GM18498 (cell line): ENCODE data around the gene TNKS1BP1.

Source experiments
- ATAC-seq: cut with Tn5 transposase; IDR thresholded peaks from one replicate; pipeline ENCODE4 v1.9.1; 2021; ENCODE audit warnings: mild to moderate bottlenecking, moderate library complexity; ENCODE audit not compliant: unreplicated experiment

Gene TNKS1BP1

GRCh38 chr11:57332694-57333440, 8.1 kb upstream of the TNKS1BP1 start:
- no peak for ATAC-seq

GRCh38 chr11:57331720-57332119, 7.0 kb upstream of the TNKS1BP1 start:
- no peak for ATAC-seq

- ATAC-seq = no peak
These were observed 5.3 kb upstream of the TNKS1BP1 start for GRCh38 chr11:57330029-57330428.

- ATAC-seq = no peak
These were observed 3.0 kb upstream of the TNKS1BP1 start for GRCh38 chr11:57327721-57328120.

GRCh38 chr11:57325735-57326048, 940 bp upstream of the TNKS1BP1 start:
- no peak for ATAC-seq

- peak; percentile 7 for ATAC-seq
These were observed 432 bp downstream of the TNKS1BP1 start for GRCh38 chr11:57324154-57324885.

GRCh38 chr11:57323855-57324153, 948 bp downstream of the TNKS1BP1 start:
- ATAC-seq = no peak

- ATAC-seq = no peak
These were observed 1.4 kb downstream of the TNKS1BP1 start for GRCh38 chr11:57323167-57323854.

GRCh38 chr11:57322256-57323166, 2.2 kb downstream of the TNKS1BP1 start:
- no peak for ATAC-seq

- ATAC-seq = no peak
These were observed 3.1 kb downstream of the TNKS1BP1 start for GRCh38 chr11:57321388-57322255.

GRCh38 chr11:57320719-57321387, 3.9 kb downstream of the TNKS1BP1 start:
- no peak for ATAC-seq

GRCh38 chr11:57320067-57320718, 4.6 kb downstream of the TNKS1BP1 start:
- ATAC-seq = no peak

GRCh38 chr11:57318178-57318577, 6.6 kb downstream of the TNKS1BP1 start:
- no peak for ATAC-seq

GRCh38 chr11:57316017-57316416, 8.7 kb downstream of the TNKS1BP1 start:
- ATAC-seq = no peak

- no peak for ATAC-seq
These were observed 9.3 kb downstream of the TNKS1BP1 start for GRCh38 chr11:57315491-57315890.

- ATAC-seq = no peak
These were observed 10.4 kb downstream of the TNKS1BP1 start for GRCh38 chr11:57314221-57314973.

- no peak for ATAC-seq
These were observed 11.0 kb downstream of the TNKS1BP1 start for GRCh38 chr11:57313788-57314135.

- ATAC-seq = no peak
These were observed 11.5 kb downstream of the TNKS1BP1 start for GRCh38 chr11:57313071-57313787.
